H1 (cell line): ENCODE measurements around the gene TOP1. TPM values are rescaled to one million over a fixed set of nuclear protein-coding genes. Genes with fewer than 3 reads are reported as not detected.

ENCODE experiments used
- CTCF ChIA-PET: fragments of 300-600 bp; sonication (Branson Sonifier 250); formaldehyde crosslinking; loops from one replicate; lab custom pipeline; 2021; ENCODE audit not compliant: partially characterized antibody; lab: Charles Lee
- POLR2A ChIA-PET: fragments of 300-600 bp; sonication (Branson Sonifier 250); formaldehyde crosslinking; loops from one replicate; lab custom pipeline; 2021; ENCODE audit warnings: inconsistent platforms; ENCODE audit not compliant: partially characterized antibody; lab: Charles Lee
- DNase-seq, 2 experiments: peaks; one replicate each; pipeline versions ENCODE4 v3.0.0 to v3.0.0-alpha.2; 2010 to 2022; ENCODE audit warnings: low spot score in 2 of 2, low read depth in 1 of 2, mixed read lengths in 1 of 2
- FAIRE-seq: peaks from 2 replicates; lab custom pipeline; 2011; peaks lifted over from hg19 to GRCh38; lab: Jason Lieb, UNC
- H2AFZ ChIP-seq: 2 replicates; pipeline ENCODE4 v1.8.1; 2012; ENCODE audit warnings: low read length, inconsistent platforms
- H2AK5ac ChIP-seq: 2 replicates; pipeline ENCODE4 v1.6.1; 2013; ENCODE audit warnings: low read depth, low read length
- H2BK120ac ChIP-seq: replicated peaks from 2 replicates; pipeline ENCODE3; 2013; ENCODE audit warnings: low read depth, low read length, inconsistent platforms
- H2BK12ac ChIP-seq: 2 replicates; pipeline ENCODE4 v1.6.1; 2013; ENCODE audit warnings: low read depth, low read length
- H2BK15ac ChIP-seq: 2 replicates; pipeline ENCODE4 v1.6.1; 2013; ENCODE audit warnings: low read length
- H2BK20ac ChIP-seq: 2 replicates; pipeline ENCODE4 v1.6.1; 2013; ENCODE audit warnings: low read length
- H2BK5ac ChIP-seq: 2 replicates; pipeline ENCODE4 v1.6.1; 2013; ENCODE audit warnings: low read depth, low read length
- H3K14ac ChIP-seq: 2 replicates; pipeline ENCODE4 v1.6.1; 2013; ENCODE audit warnings: inconsistent platforms; ENCODE audit not compliant: insufficient read length
- H3K18ac ChIP-seq: 2 replicates; pipeline ENCODE4 v1.6.1; 2013; ENCODE audit warnings: low read length; ENCODE audit errors: extremely low read depth
- H3K23ac ChIP-seq: 2 replicates; pipeline ENCODE4 v1.6.1; 2013; ENCODE audit warnings: inconsistent platforms; ENCODE audit not compliant: insufficient read length
- H3K23me2 ChIP-seq: 2 replicates; pipeline ENCODE4 v1.6.1; 2013; ENCODE audit warnings: low read depth, low read length
- H3K27ac ChIP-seq: 2 replicates; pipeline ENCODE4 v1.6.1; 2011; ENCODE audit warnings: low read depth, low read length, inconsistent platforms
- H3K27me3 ChIP-seq, 4 experiments: replicated peaks in 1 of 4; 1 replicate in 1 of 4; 2 replicates in 3 of 4; pipeline versions ENCODE4 v1.6.1 to v1.8.1; 2011 to 2013; ENCODE audit warnings: low read length in 3 of 4, mild to moderate bottlenecking in 3 of 4, inconsistent platforms in 2 of 4, mixed read lengths in 2 of 4, moderate library complexity in 1 of 4; ENCODE audit not compliant: control insufficient read depth in 3 of 4, insufficient read depth in 3 of 4; ENCODE audit errors: extremely low read depth in 1 of 4
- H3K36me3 ChIP-seq, 4 experiments: 2 replicates each; pipeline versions ENCODE4 v1.6.1 to v1.8.1; 2011 to 2013; ENCODE audit warnings: mild to moderate bottlenecking in 4 of 4, low read length in 3 of 4, moderate library complexity in 2 of 4, control low read depth in 1 of 4, inconsistent platforms in 1 of 4; ENCODE audit not compliant: insufficient read depth in 4 of 4, control insufficient read depth in 2 of 4
- H3K4ac ChIP-seq: replicated peaks from 2 replicates; pipeline ENCODE3; 2013; ENCODE audit warnings: low read length, low read depth, mixed read lengths, inconsistent platforms; ENCODE audit not compliant: insufficient read length
- H3K4me1 ChIP-seq, 4 experiments: replicated peaks in 1 of 4; 1 replicate in 1 of 4; 2 replicates in 3 of 4; pipeline versions ENCODE4 v1.6.1 to v1.8.1; 2011 to 2013; ENCODE audit warnings: low read length in 3 of 4, inconsistent platforms in 2 of 4, mixed read lengths in 1 of 4; ENCODE audit not compliant: insufficient read depth in 4 of 4, control insufficient read depth in 3 of 4
- H3K4me2 ChIP-seq, 2 experiments: 2 replicates each; pipeline versions ENCODE4 v1.6.1 to v1.8.1; 2011 to 2013; ENCODE audit warnings: low read depth in 2 of 2, low read length in 2 of 2, control low read depth in 1 of 2, inconsistent platforms in 1 of 2, mild to moderate bottlenecking in 1 of 2; ENCODE audit not compliant: insufficient read depth in 1 of 2
- H3K4me3 ChIP-seq, 4 experiments: fragments of 200-600, 300-600 bp in 1 of 4; sonication (generic), shearing (Covaris generic), sonication (Bioruptor Twin) in 1 of 4; 2 replicates each; pipeline versions ENCODE4 v1.5.1 to v1.8.1; 2011 to 2016; ENCODE audit warnings: low read length in 4 of 4, low read depth in 3 of 4, control low read depth in 2 of 4, inconsistent platforms in 2 of 4, mild to moderate bottlenecking in 2 of 4, mixed read lengths in 1 of 4, moderate library complexity in 1 of 4; ENCODE audit not compliant: insufficient read depth in 2 of 4; ENCODE audit errors: extremely low read depth in 1 of 4
- H3K56ac ChIP-seq: replicated peaks from 2 replicates; pipeline ENCODE3; 2013; ENCODE audit warnings: low read depth, mild to moderate bottlenecking, mixed read lengths, low read length, inconsistent platforms; ENCODE audit not compliant: insufficient read length
- H3K79me1 ChIP-seq: 2 replicates; pipeline ENCODE4 v1.6.1; 2013; ENCODE audit warnings: low read depth, low read length, control low read depth
- H3K79me2 ChIP-seq, 2 experiments: 2 replicates each; pipeline versions ENCODE4 v1.6.1 to v1.8.1; 2012 to 2013; ENCODE audit warnings: low read length in 2 of 2, mild to moderate bottlenecking in 2 of 2, inconsistent platforms in 1 of 2; ENCODE audit not compliant: insufficient read depth in 2 of 2, control insufficient read depth in 1 of 2
- H3K9ac ChIP-seq, 4 experiments: replicated peaks in 1 of 4; 1 replicate in 1 of 4; 2 replicates in 3 of 4; pipeline versions ENCODE4 v1.6.1 to v1.8.1; 2011 to 2013; ENCODE audit warnings: low read depth in 3 of 4, low read length in 3 of 4, control low read depth in 2 of 4, mild to moderate bottlenecking in 2 of 4, moderate library complexity in 2 of 4, inconsistent platforms in 1 of 4; ENCODE audit errors: extremely low read depth in 1 of 4
- H3K9me3 ChIP-seq, 2 experiments: 2 replicates each; pipeline versions ENCODE4 v1.6.1 to v1.8.1; 2012 to 2013; ENCODE audit warnings: mild to moderate bottlenecking in 2 of 2, moderate library complexity in 2 of 2, control low read depth in 1 of 2, inconsistent platforms in 1 of 2, low read depth in 1 of 2, low read length in 1 of 2, mixed read lengths in 1 of 2; ENCODE audit not compliant: insufficient read depth in 2 of 2
- H4K20me1 ChIP-seq, 2 experiments: replicated peaks in 1 of 2; 2 replicates each; pipeline versions ENCODE3 to v1.8.1; 2011 to 2013; ENCODE audit warnings: inconsistent platforms in 2 of 2, low read length in 2 of 2, mild to moderate bottlenecking in 1 of 2; ENCODE audit not compliant: insufficient read depth in 2 of 2, control insufficient read depth in 1 of 2
- H4K5ac ChIP-seq: 2 replicates; pipeline ENCODE4 v1.6.1; 2013; ENCODE audit warnings: low read length, low read depth, mixed read lengths, inconsistent platforms; ENCODE audit not compliant: insufficient read length
- H4K8ac ChIP-seq: 2 replicates; pipeline ENCODE4 v1.8.0; 2013; ENCODE audit warnings: mild to moderate bottlenecking, moderate library complexity, low read length, inconsistent platforms; ENCODE audit not compliant: insufficient read depth; ENCODE audit errors: extremely low read depth
- H4K91ac ChIP-seq: replicated peaks from 2 replicates; pipeline ENCODE3; 2013; ENCODE audit warnings: low read length, mixed read lengths, inconsistent platforms; ENCODE audit not compliant: insufficient read length
- CTCF ChIP-seq, 3 experiments: IDR thresholded peaks; 1 replicate in 2 of 3; 2 replicates in 1 of 3; pipeline versions ENCODE4 v1.5.1 to v1.6.1; 2011; ENCODE audit warnings: low read length in 3 of 3, mild to moderate bottlenecking in 3 of 3, inconsistent platforms in 2 of 3, low read depth in 1 of 3, moderate library complexity in 1 of 3; ENCODE audit not compliant: insufficient read depth in 1 of 3; ENCODE audit errors: control extremely low read depth in 1 of 3
- ZNF274 ChIP-seq: IDR thresholded peaks from 2 replicates; pipeline ENCODE4 v1.7.0; 2012; ENCODE audit warnings: low read length, borderline replicate concordance; ENCODE audit errors: extremely low read depth
- WGBS, 2 experiments: shearing (Covaris generic) in 1 of 2; methylation state at CpG; one replicate each; pipeline versions ENCODE4 v1.1.6 to v1.1.7; 2013 to 2015; ENCODE audit warnings: low lambda C conversion rate in 2 of 2, mixed read lengths in 2 of 2, inconsistent platforms in 1 of 2, low coverage in 1 of 2, missing lambda C conversion rate in 1 of 2; ENCODE audit not compliant: insufficient replicate concordance in 2 of 2, insufficient coverage in 1 of 2, insufficient read length in 1 of 2; ENCODE audit errors: extremely low coverage in 1 of 2, missing lambda C conversion rate in 1 of 2; 5-methylcytosine and 5-hydroxymethylcytosine counted together
- polyA plus RNA-seq, 7 experiments: library from polyadenylated mRNA; depleted of rRNA in 3 of 7; stranded (reverse) in 5 of 7; unstranded in 2 of 7; fragments of >200 nt in 5 of 7; fragments of 200-250 nt in 2 of 7; gene quantifications; 1 replicate in 5 of 7; 2 replicates in 1 of 7; 4 replicates in 1 of 7; pipeline versions ENCODE4 v1.2.1 to v1.2.3, GENCODE V29; 2011 to 2013; ENCODE audit warnings: missing spikeins in 2 of 7, mixed read lengths in 2 of 7
- total RNA-seq: library from RNA; stranded (reverse); fragmentation: NEBNext Ultra II Directional; extraction: Animal tissue kit (Norgen Biotek cat#: 25700); gene quantifications from 2 replicates; pipeline ENCODE4 v1.2.1, GENCODE V29; 2021

The TOP1 gene
- total and polyA plus RNA-seq, 2 of the 8 experiments (the other 6 are each of a cell fraction or from before 2014, with no cell fraction given) = 7.4 to 108 TPM

- 94% methylated on average over 3 of the region's 3 CpGs; no CpG with 5 or more reads in 1 of the 2 experiments for WGBS, 2 experiments
- Histone ChIP-seq H3K18ac (no peak overlapping the region), H3K4me3 (no peak overlapping the region), H2BK20ac (no peak overlapping the region), H3K14ac (no peak overlapping the region), H2AFZ (no peak overlapping the region), H3K79me1 (peaks cover 6% of the 10 kb centered on the region), H4K5ac (no peak overlapping the region), H2AK5ac (no peak overlapping the region), H3K9me3 (no peaks in the 10 kb centered on the region), H3K36me3 (peaks cover 0 to 12% (median 3%) of the 10 kb centered on the region in 4 experiments; a peak in 3 of 8 replicates), H2BK120ac (no peak overlapping the region), H2BK12ac (no peak overlapping the region), H4K91ac (no peak overlapping the region), H3K23ac (no peak overlapping the region), H3K56ac (no peak overlapping the region), H2BK15ac (no peak overlapping the region), H2BK5ac (no peak overlapping the region), H4K8ac (no peak overlapping the region), H3K9ac (no peak overlapping the region), H3K4me2 (no peak overlapping the region), H3K23me2 (peaks cover 3% of the 10 kb centered on the region)
- ChIA-PET POLR2A (interaction anchor here (0.9 to 7.1 kb wide), 7 partner anchors 10 to 140 kb away, joined by 3 to 45 read pairs (median 3); no protein-coding TSS in a partner anchor), CTCF (interaction anchor here (0.7 to 2.1 kb wide), 7 partner anchors 12 to 66 kb away, joined by 3 to 6 read pairs (median 4); no protein-coding TSS in a partner anchor)
- no peak for FAIRE-seq
- TF ChIP-seq ZNF274 = no peak
- TF ChIP-seq CTCF (IDR thresholded peaks at IDR 0.05; ENCODE audit: control extremely low read depth in 1 of 3, insufficient read depth in 1 of 3, low read depth in 1 of 3, low read length in 3 of 3) = no peak
- TF ChIP-seq, all 59 proteins: peak for 0
- H3K79me2 ChIP-seq = peaks cover 21 to 79% of the 10 kb centered on the region in 2 experiments
- no peak overlapping the region for H3K4ac ChIP-seq
- H4K20me1 ChIP-seq = peaks cover 42 to 45% of the 10 kb centered on the region in 2 experiments
- no peak for DNase-seq
- H3K27me3 ChIP-seq = peaks cover 2 to 33% (median 18%) of the 10 kb centered on the region in 4 experiments; a peak in 6 of 7 replicates
- peaks cover 3 to 12% (median 12%) of the 10 kb centered on the region in 4 experiments; a peak in 4 of 7 replicates for H3K4me1 ChIP-seq
- H3K27ac ChIP-seq = no peak overlapping the region
Observed at GRCh38 chr20:41032271-41032670, 3.6 kb downstream of the TOP1 start.
